Astrocyte of the cerebellum (primary cell): ENCODE results near the gene SH3BP5.
A peak's percentile ranks its signal among the peaks of the same experiment; 100 is the strongest.

Experiments used
- DNase-seq: peaks from one replicate; pipeline ENCODE4 v3.0.0-alpha.2; 2011; ENCODE audit warnings: low read depth
- H3K4me3 ChIP-seq: 2 replicates; pipeline ENCODE4 v1.5.1; 2011; ENCODE audit warnings: mild to moderate bottlenecking, low read depth, low read length, moderate library complexity
- in situ Hi-C: cut with HindIII; loops from 2 replicates; pipeline ENCODE4 v1.10.0; 2017; ENCODE audit warnings: low sequenced_read_pairs
- TF ChIP-seq, protein P1 (sequence below): IDR thresholded peaks from 2 replicates; pipeline ENCODE4 v1.5.1; 2012; ENCODE audit warnings: low read length, low read depth, moderate library complexity, mild to moderate bottlenecking; ENCODE audit errors: missing control alignments

SH3BP5 gene

DNA sequence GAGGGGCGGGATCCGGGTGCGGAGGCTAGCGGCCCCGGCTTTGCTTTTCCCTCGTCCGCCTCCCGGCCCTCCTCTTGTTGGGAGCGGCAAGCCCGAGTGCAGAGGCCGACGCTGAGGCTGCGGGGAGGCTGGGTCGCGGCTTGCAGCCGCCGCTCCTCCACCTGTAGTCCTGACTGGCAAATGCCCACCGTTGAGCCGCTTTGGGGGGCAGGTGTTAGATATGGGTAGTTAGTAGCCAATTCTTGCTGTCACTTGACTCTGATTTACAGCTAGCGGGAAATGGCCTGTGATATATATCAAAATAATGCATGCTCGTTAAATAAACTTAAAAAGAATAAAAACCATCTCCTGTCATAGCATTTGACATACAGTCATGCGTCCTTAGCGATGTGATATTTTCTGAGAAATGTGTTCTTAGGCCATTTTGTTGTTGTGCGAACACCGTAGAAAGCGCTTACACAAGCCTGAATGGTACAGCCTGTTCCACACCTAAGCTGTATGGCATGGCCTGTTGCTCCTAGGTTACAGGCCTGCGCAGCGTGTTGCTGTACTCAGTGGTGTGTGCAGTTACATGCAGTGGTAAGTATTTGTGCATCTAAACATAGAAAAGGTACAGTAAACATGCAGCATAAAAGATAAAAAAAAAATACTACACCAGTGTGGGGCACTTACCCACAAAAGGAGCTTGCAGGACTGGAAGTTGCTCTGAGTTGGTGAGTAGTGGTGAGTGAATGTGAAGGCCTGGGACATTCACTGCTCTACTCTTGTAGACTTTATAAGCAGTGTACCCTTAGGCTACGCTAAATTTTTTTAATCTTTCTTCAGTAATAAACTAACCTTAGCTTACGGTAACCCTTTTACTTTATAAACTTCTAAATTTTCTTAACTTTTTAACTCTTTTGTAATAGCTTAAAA, 125.5 kb downstream of the SH3BP5 start:
- no peak for DNase-seq
- TF ChIP-seq, protein P1, sequence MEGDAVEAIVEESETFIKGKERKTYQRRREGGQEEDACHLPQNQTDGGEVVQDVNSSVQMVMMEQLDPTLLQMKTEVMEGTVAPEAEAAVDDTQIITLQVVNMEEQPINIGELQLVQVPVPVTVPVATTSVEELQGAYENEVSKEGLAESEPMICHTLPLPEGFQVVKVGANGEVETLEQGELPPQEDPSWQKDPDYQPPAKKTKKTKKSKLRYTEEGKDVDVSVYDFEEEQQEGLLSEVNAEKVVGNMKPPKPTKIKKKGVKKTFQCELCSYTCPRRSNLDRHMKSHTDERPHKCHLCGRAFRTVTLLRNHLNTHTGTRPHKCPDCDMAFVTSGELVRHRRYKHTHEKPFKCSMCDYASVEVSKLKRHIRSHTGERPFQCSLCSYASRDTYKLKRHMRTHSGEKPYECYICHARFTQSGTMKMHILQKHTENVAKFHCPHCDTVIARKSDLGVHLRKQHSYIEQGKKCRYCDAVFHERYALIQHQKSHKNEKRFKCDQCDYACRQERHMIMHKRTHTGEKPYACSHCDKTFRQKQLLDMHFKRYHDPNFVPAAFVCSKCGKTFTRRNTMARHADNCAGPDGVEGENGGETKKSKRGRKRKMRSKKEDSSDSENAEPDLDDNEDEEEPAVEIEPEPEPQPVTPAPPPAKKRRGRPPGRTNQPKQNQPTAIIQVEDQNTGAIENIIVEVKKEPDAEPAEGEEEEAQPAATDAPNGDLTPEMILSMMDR = no peak
- in situ Hi-C loops = loop anchor here (25.0 kb wide), 1 partner anchor 270 kb away; the partner anchor contains the start of gene NR2C2
- H3K4me3 ChIP-seq = peak overlapping the region; percentile 88

DNA sequence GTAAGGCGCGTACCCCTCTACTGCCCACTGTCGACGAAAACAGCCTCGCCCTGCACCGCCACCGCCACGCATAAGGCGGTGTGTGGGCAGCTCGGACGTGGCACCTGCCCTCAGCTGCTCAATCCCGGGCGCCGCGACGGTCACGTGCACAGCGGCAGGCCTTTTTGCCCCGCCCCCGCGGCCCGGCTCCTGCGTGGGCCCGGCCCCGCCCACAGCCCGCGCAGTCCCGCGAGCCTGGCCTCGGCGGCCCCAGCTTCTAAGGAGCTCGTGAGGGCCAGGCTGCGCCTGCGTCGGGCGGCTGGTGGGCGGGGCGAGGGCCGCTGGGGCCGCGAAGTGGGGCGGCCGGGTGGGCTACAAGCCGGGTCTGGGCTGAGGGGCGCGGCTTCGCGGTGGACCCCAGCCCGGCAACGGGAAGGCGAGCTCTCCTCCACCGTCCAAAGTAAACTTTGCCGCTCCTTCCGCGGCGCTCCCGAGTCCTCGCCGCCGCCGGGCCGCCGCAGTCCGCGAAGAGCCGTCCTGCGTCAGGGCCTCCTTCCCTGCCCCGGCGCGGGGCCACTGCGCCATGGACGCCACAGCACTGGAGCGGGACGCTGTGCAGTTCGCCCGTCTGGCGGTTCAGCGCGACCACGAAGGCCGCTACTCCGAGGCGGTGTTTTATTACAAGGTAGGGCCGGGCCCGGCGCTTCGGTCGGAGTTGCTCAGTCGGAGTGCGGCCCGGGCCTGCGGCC, 126.3 kb downstream of the SH3BP5 start, which contains the start of gene CAPN7:
CAPN7 (plus strand) TSS at position 313 of the 728 bp plus-strand sequence; CDS start at position 563, 250 bp downstream.
- in situ Hi-C loops = loop anchor here (25.0 kb wide), 1 partner anchor 269 kb away; the partner anchor contains the start of gene NR2C2
- H3K4me3 ChIP-seq = peak within 1 kb of the TSS; percentile 88
- DNase-seq = peak; percentile 72
- TF ChIP-seq, protein P1 = peak; percentile 49

DNA sequence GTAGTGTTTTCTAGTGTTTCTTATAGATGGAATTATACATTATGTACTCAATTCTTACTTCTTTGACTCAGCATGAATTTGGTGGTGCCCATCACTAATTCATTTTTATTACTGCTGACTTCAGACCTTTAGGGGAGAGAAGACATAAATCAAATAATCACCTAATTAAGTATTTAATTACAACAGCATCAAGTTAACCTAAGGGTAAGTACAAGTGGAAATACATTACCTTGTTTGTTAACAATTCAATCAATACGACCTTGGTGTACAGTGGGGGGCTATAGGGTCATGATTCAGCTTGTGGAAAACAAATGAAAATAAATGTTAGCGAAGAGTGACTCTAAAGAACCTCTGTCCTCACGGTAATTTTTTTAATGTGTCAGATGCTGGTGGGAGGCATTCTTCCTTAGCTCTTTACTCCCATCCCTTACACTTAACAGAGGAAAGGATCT, 126.9 kb downstream of the SH3BP5 start:
- in situ Hi-C loops = loop anchor here (25.0 kb wide), 1 partner anchor 268 kb away; the partner anchor contains the start of gene NR2C2
- TF ChIP-seq, protein P1 = no peak
- no peak for DNase-seq
- peak overlapping the region; percentile 88 for H3K4me3 ChIP-seq
